GM20431 (cell line): ENCODE measurements around the gene SPACA6.
"Not testable (repeated sequence)": the region's sequence is repeated elsewhere in the genome, so short reads cannot be mapped to it uniquely, and the experiment has no call there.

Source experiments
- in situ Hi-C: fragments of 300-500 bp; cut with MseI, MboI; formaldehyde crosslinking; loops from one replicate; pipeline ENCODE4 v1.15.0; 2020; ENCODE audit warnings: low sequenced_read_pairs; ENCODE audit not compliant: unreplicated experiment

Gene SPACA6

GRCh38 chr19:51724543-51724942 lies 31.4 kb downstream of the SPACA6 start:
- in situ Hi-C loops: no loop called here

- in situ Hi-C loops: no loop called here
Observed at GRCh38 chr19:51726049-51726448, 32.9 kb downstream of the SPACA6 start.

- in situ Hi-C loops: no loop called here
Observed at GRCh38 chr19:51727349-51727880, 34.3 kb downstream of the SPACA6 start.

- in situ Hi-C loops: no loop called here
Observed at GRCh38 chr19:51729781-51730180, 36.7 kb downstream of the SPACA6 start.

GRCh38 chr19:51733742-51734522 lies 40.8 kb downstream of the SPACA6 start:
- in situ Hi-C loops: no loop called here

- in situ Hi-C loops: no loop called here
Observed at GRCh38 chr19:51735759-51736449, 42.8 kb downstream of the SPACA6 start.

- in situ Hi-C loops: no loop called here
Observed at GRCh38 chr19:51737389-51737788, 44.3 kb downstream of the SPACA6 start.

- in situ Hi-C loops: no loop called here
Observed at GRCh38 chr19:51737924-51738323, 44.8 kb downstream of the SPACA6 start.

GRCh38 chr19:51738523-51738922 lies 45.4 kb downstream of the SPACA6 start:
- in situ Hi-C loops: not testable (repeated sequence)

- in situ Hi-C loops: no loop called here
Observed at GRCh38 chr19:51739466-51740213, 46.5 kb downstream of the SPACA6 start.

GRCh38 chr19:51740356-51740755 lies 47.2 kb downstream of the SPACA6 start:
- in situ Hi-C loops: no loop called here

GRCh38 chr19:51742789-51743188 lies 49.7 kb downstream of the SPACA6 start:
- in situ Hi-C loops: no loop called here

- in situ Hi-C loops: no loop called here
Observed at GRCh38 chr19:51743405-51743804, 50.3 kb downstream of the SPACA6 start.

GRCh38 chr19:51746731-51747130 lies 53.6 kb downstream of the SPACA6 start:
- in situ Hi-C loops: no loop called here

GRCh38 chr19:51749979-51750378 lies 56.8 kb downstream of the SPACA6 start:
- in situ Hi-C loops: no loop called here

GRCh38 chr19:51750400-51751094 lies 57.4 kb downstream of the SPACA6 start:
- in situ Hi-C loops: no loop called here

GRCh38 chr19:51751655-51752054 lies 58.5 kb downstream of the SPACA6 start, which contains the start of gene FPR1:
Gene FPR1, minus strand, starts transcription at chr19:51751878. Its CDS starts 4,884 bp downstream, at chr19:51746994.
- in situ Hi-C loops: no loop called here

GRCh38 chr19:51754109-51754508 lies 61.0 kb downstream of the SPACA6 start:
- in situ Hi-C loops: no loop called here

GRCh38 chr19:51754770-51755169 lies 61.6 kb downstream of the SPACA6 start:
- in situ Hi-C loops: no loop called here
